Sigmoid colon (tissue), 4 donors: Measurements from ENCODE around the gene IP6K3.

Experiments used
- CTCF ChIP-seq, 4 experiments: fragments of 450-650 bp in 3 of 4; fragments of 200-600 bp in 1 of 4; IDR thresholded peaks; one replicate each; pipeline ENCODE4 v1.5.1; 2016 to 2019; ENCODE audit warnings: antibody characterized with exemption in 4 of 4, mild to moderate bottlenecking in 3 of 4, moderate library complexity in 2 of 4
- EP300 ChIP-seq, 4 donors: sonication (generic); formaldehyde crosslinking; IDR thresholded peaks; one replicate each; pipeline ENCODE4 v1.6.1; 2017; ENCODE audit warnings: antibody characterized with exemption in 4 of 4
- POLR2A ChIP-seq, 2 donors: fragments of 450-650 bp; IDR thresholded peaks; one replicate each; pipeline ENCODE4 v1.6.1; 2016; ENCODE audit warnings: antibody characterized with exemption in 2 of 2, mild to moderate bottlenecking in 2 of 2, moderate library complexity in 2 of 2
- POLR2AphosphoS5 ChIP-seq, 4 donors: sonication (generic); formaldehyde crosslinking; IDR thresholded peaks; one replicate each; pipeline ENCODE4 v1.6.1; 2017; ENCODE audit warnings: antibody characterized with exemption in 4 of 4

- TF ChIP-seq CTCF (IDR thresholded peaks at IDR 0.05) = no peak
- no peak for TF ChIP-seq EP300 (IDR thresholded peaks at IDR 0.05)
- TF ChIP-seq POLR2A (IDR thresholded peaks at IDR 0.05) = no peak
- no peak for TF ChIP-seq POLR2AphosphoS5 (IDR thresholded peaks at IDR 0.05)
Observed at GRCh38 chr6:33682341-33682740, 64.4 kb downstream of the IP6K3 start.
